HG03039 (cell line): ENCODE data around the gene MGAT5.
A peak's percentile ranks its signal among the peaks of the same experiment; 100 is the strongest.

Source experiments
- ATAC-seq: cut with Tn5 transposase; IDR thresholded peaks from one replicate; pipeline ENCODE4 v1.9.1; 2021; ENCODE audit warnings: mild to moderate bottlenecking, moderate library complexity; ENCODE audit not compliant: unreplicated experiment

The MGAT5 gene

GRCh38 chr2:134411279-134411827 is 157.5 kb downstream of the MGAT5 start:
- ATAC-seq = no peak

GRCh38 chr2:134411828-134412638 is 158.2 kb downstream of the MGAT5 start:
- peak; percentile 96 for ATAC-seq

GRCh38 chr2:134412639-134412999 is 158.7 kb downstream of the MGAT5 start:
- no peak for ATAC-seq

GRCh38 chr2:134413430-134413829 is 159.6 kb downstream of the MGAT5 start:
- ATAC-seq = no peak

- no peak for ATAC-seq
Observed at GRCh38 chr2:134413912-134414311, 160.0 kb downstream of the MGAT5 start.

- ATAC-seq = no peak
Observed at GRCh38 chr2:134416018-134416417, 162.1 kb downstream of the MGAT5 start.

- no peak for ATAC-seq
Observed at GRCh38 chr2:134416637-134417036, 162.8 kb downstream of the MGAT5 start.

GRCh38 chr2:134417968-134418582 is 164.2 kb downstream of the MGAT5 start:
- ATAC-seq = no peak

- no peak for ATAC-seq
Observed at GRCh38 chr2:134420259-134420658, 166.4 kb downstream of the MGAT5 start.

- no peak for ATAC-seq
Observed at GRCh38 chr2:134420920-134421319, 167.0 kb downstream of the MGAT5 start.

- no peak for ATAC-seq
Observed at GRCh38 chr2:134421556-134422328, 167.9 kb downstream of the MGAT5 start.

- no peak for ATAC-seq
Observed at GRCh38 chr2:134425724-134426496, 172.0 kb downstream of the MGAT5 start.

- ATAC-seq = no peak
Observed at GRCh38 chr2:134426721-134427120, 172.8 kb downstream of the MGAT5 start.

GRCh38 chr2:134429886-134430285 is 176.0 kb downstream of the MGAT5 start:
- no peak for ATAC-seq

GRCh38 chr2:134431838-134432434 is 178.1 kb downstream of the MGAT5 start:
- no peak for ATAC-seq

GRCh38 chr2:134432435-134432883 is 178.6 kb downstream of the MGAT5 start:
- ATAC-seq = no peak

GRCh38 chr2:134433469-134433868 is 179.6 kb downstream of the MGAT5 start:
- ATAC-seq = no peak

- ATAC-seq = no peak
Observed at GRCh38 chr2:134433979-134434378, 180.1 kb downstream of the MGAT5 start.

- no peak for ATAC-seq
Observed at GRCh38 chr2:134435505-134435904, 181.6 kb downstream of the MGAT5 start.

- ATAC-seq = no peak
Observed at GRCh38 chr2:134435936-134436335, 182.1 kb downstream of the MGAT5 start.
